ENCODE measurements around the gene MTHFSD.

DNA sequence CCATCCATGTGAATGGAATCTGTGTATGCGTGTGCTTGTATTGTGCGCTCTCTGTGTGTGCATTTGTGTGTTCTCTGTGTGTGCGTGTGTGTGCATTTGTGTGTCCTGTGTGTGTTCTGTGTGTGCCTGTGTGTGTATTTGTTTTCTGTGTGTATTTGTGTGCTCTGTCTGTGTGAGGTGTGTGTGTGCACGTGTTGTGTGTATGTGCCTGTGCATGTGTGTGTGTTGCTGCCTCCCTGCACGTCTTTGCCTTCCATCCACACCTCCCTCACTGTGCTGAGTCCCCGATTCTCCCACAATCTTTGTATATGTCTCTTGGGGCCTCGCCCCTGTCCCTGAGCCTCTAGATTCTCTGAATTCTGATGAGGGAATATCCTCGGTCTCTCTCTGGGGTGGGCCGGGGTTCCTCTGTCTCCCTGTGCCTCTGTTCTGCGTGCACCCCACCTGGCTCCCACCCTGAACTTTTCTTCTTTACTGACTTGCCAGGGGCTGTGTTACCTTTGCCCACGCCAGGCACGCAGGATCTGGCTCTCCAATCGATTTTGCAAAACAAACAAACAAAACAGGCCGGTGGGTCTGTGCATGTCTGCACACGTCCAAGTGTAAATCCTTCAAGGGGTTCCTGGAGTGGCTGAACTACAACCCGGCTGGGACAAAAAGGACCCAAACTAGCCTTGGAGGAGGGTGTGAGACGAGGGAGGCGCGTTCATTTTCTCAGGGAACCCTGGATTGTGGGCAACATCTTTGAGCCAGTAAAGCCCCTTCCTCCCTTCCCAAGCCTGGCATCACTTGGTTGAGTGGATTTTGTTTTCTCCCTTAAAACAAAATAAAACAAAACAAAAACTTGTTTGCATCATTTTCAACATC, 52.8 kb downstream of the MTHFSD start:
- TF ChIP-seq, protein P1, sequence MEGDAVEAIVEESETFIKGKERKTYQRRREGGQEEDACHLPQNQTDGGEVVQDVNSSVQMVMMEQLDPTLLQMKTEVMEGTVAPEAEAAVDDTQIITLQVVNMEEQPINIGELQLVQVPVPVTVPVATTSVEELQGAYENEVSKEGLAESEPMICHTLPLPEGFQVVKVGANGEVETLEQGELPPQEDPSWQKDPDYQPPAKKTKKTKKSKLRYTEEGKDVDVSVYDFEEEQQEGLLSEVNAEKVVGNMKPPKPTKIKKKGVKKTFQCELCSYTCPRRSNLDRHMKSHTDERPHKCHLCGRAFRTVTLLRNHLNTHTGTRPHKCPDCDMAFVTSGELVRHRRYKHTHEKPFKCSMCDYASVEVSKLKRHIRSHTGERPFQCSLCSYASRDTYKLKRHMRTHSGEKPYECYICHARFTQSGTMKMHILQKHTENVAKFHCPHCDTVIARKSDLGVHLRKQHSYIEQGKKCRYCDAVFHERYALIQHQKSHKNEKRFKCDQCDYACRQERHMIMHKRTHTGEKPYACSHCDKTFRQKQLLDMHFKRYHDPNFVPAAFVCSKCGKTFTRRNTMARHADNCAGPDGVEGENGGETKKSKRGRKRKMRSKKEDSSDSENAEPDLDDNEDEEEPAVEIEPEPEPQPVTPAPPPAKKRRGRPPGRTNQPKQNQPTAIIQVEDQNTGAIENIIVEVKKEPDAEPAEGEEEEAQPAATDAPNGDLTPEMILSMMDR (IDR thresholded peaks at IDR 0.05) = no peak
- no peak for TF ChIP-seq POLR2A (IDR thresholded peaks at IDR 0.05)
